Ovary (tissue), 3 donors: ENCODE data around the gene SRCIN1.

Experiments
- EP300 ChIP-seq: sonication (generic); formaldehyde crosslinking; IDR thresholded peaks from one replicate; pipeline ENCODE4 v1.6.1; 2017; ENCODE audit warnings: antibody characterized with exemption
- POLR2A ChIP-seq: fragments of 450-650 bp; IDR thresholded peaks from one replicate; pipeline ENCODE4 v1.6.1; 2017; ENCODE audit warnings: antibody characterized with exemption, mild to moderate bottlenecking, moderate library complexity
- TF ChIP-seq, protein P1 (sequence below), 3 donors: fragments of 450-650 bp in 2 of 3; fragments of 200-600 bp in 1 of 3; IDR thresholded peaks; one replicate each; pipeline versions ENCODE4 v1.5.1 to v1.8.0; 2016 to 2022; ENCODE audit warnings: antibody characterized with exemption in 3 of 3, mild to moderate bottlenecking in 1 of 3
- donor health status: DM: no; HTN: no; CAD: no.

DNA sequence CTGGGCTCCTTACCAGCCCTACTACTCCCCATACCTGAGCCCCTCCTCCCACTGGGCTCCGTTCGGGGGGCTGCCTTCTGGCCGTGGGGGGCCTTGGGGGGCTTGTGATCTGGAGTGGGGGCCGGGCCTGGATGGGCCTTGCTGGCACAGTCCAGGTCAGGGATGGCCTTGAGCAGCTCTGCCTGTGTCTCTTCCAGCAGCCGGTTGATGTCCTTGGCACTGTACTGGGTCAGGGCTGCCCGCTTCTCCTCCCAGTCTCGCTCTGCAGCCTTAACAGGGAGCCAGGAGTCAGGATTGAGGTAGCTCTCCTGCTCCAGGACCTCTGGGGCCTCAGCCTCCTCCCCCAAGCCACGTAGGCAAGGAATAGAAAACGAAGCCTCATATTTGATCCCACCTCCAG, 54.6 kb downstream of the SRCIN1 start:
- TF ChIP-seq, protein P1, sequence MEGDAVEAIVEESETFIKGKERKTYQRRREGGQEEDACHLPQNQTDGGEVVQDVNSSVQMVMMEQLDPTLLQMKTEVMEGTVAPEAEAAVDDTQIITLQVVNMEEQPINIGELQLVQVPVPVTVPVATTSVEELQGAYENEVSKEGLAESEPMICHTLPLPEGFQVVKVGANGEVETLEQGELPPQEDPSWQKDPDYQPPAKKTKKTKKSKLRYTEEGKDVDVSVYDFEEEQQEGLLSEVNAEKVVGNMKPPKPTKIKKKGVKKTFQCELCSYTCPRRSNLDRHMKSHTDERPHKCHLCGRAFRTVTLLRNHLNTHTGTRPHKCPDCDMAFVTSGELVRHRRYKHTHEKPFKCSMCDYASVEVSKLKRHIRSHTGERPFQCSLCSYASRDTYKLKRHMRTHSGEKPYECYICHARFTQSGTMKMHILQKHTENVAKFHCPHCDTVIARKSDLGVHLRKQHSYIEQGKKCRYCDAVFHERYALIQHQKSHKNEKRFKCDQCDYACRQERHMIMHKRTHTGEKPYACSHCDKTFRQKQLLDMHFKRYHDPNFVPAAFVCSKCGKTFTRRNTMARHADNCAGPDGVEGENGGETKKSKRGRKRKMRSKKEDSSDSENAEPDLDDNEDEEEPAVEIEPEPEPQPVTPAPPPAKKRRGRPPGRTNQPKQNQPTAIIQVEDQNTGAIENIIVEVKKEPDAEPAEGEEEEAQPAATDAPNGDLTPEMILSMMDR (IDR thresholded peaks at IDR 0.05) = no peak
- no peak for TF ChIP-seq EP300
- no peak for TF ChIP-seq POLR2A
